NOMO-1 treated with DMSO at 0.1 percent for 48 hours (cell line): ENCODE data around the gene RNU1-4.
"Not testable (repeated sequence)": the region's sequence is repeated elsewhere in the genome, so short reads cannot be mapped to it uniquely, and the experiment has no call there.

Experiments
- DNase-seq: peaks from one replicate; lab custom pipeline; 2025; ENCODE audit not compliant: unreplicated experiment; lab: John Stamatoyannopoulos, UW

Gene RNU1-4

DNA sequence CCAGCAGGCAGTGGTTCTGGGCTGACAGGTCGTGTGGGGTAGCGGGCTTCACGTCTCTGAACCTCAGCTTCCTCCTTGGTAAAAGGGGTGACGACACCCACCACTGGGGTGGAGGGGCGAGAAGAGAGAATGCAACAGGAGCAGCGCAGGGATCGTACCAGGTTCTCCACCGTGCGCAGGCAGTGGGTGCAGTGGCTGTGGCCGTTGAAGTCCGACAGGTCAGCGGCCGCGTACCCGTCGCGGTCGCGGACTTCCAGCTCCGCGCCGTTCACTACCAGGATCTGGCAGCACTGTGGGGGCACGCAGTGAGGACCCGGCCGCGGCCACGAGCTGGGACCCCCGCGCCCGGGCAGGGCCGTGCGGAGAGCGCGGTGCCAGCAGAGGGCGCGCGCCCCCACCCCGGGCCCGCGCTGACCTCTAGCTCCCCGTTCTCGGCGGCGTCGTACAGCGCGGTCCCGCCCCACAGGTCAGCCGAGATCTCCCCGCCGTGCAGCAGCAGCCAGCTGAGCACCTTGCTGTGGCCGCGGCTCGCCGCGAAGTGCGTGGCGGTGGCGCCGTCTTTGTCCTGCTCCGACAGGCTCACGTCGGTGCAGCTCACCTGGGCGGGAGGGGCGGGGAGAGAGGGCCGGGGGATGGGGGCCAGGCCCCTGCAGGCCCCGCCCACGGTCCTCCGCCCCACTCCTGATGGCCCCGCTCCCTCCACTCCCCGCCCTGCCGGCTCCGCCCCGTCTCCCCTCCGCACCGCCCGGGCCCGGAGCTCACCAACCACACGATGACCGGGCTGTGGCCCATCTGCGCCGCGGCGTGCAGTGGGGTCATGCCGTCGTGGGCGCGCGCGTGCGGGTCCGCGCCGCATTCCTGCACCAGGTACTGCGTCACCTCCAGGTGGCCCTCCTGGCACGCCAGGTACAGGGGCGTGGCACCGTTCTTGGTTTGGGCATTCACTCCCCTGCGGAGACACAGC lies 32.9 kb upstream of the RNU1-4 start:
- DNase-seq, result not testable (repeated sequence)

DNA sequence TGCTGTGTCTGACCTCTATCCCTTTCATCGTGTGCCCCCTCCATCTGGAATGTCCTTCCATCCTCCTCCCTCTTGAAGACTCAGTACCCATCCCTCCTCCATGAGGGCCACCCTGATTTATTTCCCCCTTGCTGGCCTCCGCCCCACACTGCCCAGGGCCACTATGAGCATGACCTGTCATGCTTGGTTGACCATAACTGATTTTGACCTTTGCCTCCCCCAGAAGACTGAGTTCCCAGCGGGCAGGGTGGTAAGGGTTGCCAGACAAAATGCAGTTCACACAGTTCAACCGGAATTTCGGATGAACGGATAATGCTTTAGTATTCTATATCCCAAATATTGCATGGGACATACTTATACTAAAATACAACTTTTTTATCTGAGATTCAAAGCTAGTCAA lies 31.6 kb upstream of the RNU1-4 start:
- not testable (repeated sequence) for DNase-seq

GRCh38 chr1:16709659-16710087 lies 30.6 kb upstream of the RNU1-4 start:
- DNase-seq, result not testable (repeated sequence)

- DNase-seq, result not testable (repeated sequence)
Observed at GRCh38 chr1:16710618-16711017, 29.7 kb upstream of the RNU1-4 start.

- not testable (repeated sequence) for DNase-seq
Observed at GRCh38 chr1:16712131-16712530, 28.2 kb upstream of the RNU1-4 start.

GRCh38 chr1:16712582-16712981 lies 27.7 kb upstream of the RNU1-4 start:
- not testable (repeated sequence) for DNase-seq

DNA sequence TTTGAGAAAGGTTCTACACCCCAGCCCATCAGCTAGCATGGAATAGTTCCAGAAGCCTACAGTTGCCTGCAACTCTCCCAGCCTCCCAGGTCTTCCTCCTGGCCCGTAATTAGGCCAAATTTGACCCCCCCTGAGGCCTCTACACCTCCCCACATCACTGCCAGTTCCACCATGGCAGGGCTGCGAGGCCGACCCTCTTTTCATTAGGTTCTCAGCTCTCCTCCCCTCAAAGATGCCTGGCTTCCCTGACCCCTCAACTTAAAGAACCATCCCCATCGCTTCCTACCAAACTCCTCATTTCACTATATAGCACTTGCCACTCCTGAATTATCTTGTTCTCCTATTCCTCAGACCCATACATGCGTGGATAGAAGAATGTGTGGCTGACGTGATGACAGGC lies 27.3 kb upstream of the RNU1-4 start:
- DNase-seq, result not testable (repeated sequence)

- not testable (repeated sequence) for DNase-seq
Observed at GRCh38 chr1:16713480-16713879, 26.8 kb upstream of the RNU1-4 start.

- DNase-seq, result no peak
Observed at GRCh38 chr1:16716691-16717335, 23.5 kb upstream of the RNU1-4 start.

DNA sequence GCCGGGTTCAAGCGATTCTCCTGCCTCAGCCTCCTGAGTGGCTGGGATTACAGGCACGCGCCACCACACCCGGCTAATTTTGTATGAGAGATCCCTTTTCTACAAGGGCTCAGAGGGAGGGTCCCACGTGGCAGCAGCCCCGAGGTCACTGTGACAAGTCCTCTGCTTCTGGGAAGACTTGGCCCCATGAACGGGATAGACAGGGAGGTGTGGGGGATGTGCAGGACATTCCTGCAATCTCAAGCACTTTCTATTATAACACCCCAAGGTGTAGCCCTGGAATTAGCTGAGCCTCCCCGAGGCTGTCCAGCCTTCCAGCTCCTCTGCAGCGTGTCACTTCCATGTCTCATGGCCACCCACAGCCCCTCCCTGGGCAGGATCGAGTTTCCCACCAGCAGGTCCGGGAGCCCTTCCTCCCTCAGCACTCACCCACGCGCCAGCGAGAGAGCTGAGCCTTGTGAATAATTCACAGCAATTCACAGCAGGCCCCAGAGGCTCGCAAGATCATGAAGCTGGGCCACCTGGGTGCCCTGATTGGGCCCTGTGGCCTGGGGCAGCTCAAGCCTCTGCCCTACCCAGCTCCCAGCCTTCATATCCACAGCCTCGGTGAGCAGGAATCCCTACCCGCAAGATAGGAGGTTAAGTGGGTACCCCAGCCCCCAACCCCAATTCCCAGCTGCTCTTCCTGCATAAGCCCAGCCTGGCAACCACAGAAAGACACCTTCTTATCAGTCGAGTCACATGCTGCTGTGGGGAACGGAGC lies 22.8 kb upstream of the RNU1-4 start:
- no peak for DNase-seq

DNA sequence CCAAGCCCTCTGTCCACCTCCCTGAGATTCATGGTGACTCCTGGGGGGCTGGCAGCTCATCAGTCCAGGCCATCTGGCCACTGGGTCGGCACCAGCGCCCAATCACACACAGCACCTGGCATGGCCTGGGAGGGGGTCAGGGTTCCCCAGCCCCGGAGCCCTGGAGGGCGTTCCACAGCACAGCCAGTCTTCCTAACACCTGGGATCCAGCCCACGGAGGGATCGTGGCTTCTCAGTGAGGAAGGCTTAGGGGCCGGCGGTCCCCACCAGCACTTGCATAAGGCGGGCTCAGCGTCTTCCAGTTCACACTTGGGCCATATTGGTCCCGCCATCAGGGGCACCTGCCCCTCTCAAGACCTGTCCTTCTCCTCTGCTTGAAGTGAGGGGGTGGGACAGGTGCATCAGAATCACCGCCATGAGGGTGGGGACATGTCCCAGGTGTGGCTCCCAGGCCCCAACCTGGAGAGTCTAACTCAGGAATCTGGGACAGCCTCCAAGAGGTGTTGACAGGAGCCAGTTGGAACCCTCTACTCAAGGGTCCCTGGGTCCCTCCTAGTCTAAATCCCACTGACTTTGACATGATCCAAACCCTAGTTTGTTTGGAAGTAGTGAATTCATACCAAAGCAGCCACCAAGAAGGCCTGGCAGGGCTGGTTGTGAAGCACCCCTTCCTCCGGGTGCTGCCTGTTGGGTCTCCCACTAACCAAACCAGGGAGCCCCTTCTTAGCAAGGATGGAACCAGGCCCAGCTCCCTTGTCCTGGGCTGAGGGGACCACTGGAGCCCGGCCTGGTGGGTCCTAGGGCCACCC lies 22.0 kb upstream of the RNU1-4 start:
- DNase-seq, result not testable (repeated sequence)

GRCh38 chr1:16718908-16719533 lies 21.3 kb upstream of the RNU1-4 start:
- no peak for DNase-seq

DNA sequence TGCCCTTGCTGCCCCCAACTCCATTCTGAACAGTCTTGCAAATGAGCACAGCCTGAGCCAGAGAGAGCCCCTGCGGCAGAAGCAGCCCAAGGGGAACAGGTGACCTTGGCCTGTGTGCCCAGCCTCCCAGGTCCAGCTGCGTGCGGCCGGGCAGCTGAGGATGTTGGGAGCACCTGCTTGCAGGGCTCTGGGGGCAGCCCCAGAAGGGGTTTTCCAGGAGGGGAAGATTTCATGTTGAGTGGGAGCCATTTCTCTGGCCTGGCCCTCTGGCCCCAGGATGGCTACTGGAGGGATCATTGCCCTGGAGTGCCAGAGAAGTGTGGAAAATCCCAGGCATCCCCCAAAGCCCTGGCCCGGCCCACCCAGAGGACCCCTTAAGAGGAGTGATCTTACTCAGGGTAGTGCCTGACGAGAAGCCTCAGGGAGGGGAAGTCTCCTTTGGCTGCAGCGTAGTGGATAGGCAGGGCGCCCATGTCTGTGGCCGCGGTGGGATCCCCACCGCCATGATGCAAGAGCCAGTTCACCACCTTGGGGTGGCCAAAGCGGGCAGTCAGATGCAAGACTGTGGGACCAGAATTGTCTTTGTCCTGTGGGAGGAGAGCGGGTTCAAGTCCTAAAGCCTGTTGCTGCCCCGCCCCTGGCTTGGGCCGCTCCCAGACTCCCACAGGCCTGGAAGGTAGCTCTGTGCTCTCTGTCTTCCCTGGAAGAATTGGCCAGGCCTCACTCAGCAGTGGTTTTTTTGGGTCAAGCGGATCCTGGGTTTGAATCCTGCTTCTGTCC lies 20.6 kb upstream of the RNU1-4 start:
- DNase-seq, result no peak

DNA sequence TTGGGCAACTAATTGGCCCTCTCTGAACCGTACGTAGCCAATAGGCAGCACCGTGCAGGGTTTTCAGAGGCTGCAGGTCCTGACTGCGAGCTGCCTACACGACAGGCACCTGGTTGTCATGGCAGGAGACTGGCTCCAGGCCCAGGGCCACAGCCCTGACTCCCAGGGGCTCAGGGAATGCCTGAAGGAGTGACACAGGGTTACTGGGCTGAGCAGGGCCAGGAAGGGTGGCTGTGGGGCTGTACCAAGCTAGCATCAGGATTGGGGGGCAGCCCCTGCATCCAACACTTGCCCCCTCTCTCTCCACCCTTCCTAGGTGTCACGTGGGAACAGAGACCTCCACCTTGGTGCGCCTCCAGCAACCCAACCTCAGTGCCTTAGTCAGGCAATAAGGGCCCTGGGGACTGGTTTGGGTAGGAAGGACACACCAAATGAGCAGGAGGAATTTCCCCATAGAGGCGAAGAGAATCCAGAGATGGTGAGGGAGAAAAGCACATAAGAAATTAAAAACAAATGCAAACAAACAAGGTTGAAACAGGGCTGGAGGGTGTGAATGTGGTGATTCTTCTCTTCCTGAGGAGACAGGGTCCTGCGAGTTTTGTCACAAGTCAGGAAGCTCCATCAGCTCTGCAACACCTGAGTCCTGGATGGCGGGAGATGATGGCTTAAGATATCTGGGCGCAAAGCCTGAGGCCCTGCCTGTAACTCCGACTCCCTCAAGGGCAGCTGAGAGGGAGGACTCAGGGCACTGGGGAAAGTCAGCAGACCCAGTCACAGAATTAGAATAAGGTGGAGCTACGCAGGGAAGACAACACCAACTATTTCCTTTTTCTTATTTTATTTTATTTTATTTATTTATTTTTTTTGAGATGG lies 19.7 kb upstream of the RNU1-4 start:
- no peak for DNase-seq

GRCh38 chr1:16721871-16722641 lies 18.3 kb upstream of the RNU1-4 start:
- DNase-seq, result no peak

GRCh38 chr1:16724718-16725438 lies 15.4 kb upstream of the RNU1-4 start:
- DNase-seq, result no peak
